ENCODE data around the gene PCDHB16. TPM values are rescaled to one million over a fixed set of nuclear protein-coding genes. Genes with fewer than 3 reads are reported as not detected.
"Not testable (repeated sequence)": the region's sequence is repeated elsewhere in the genome, so short reads cannot be mapped to it uniquely, and the experiment has no call there.

The PCDHB16 gene
- 1 to 10 TPM; 2.3 to 6.1 (median 3.6) TPM for total RNA-seq

GRCh38 chr5:141182248-141182647 lies at the start of gene PCDHB16:
TSS of gene PCDHB16 (plus strand) at chr5:141182387. CDS start at chr5:141182560, 173 bp downstream.
- no peak for ATAC-seq (ENCODE audit: low FRiP score)
- TF ChIP-seq CTCF (IDR thresholded peaks at IDR 0.05) = no peak
- no peak for DNase-seq (ENCODE audit: low spot score)

GRCh38 chr5:141135030-141135717 lies 47.0 kb upstream of the PCDHB16 start, which contains the start of gene PCDHB5:
TSS of gene PCDHB5 (plus strand) at chr5:141135206. CDS start at chr5:141135435, 229 bp downstream.
- DNase-seq (ENCODE audit: low spot score) = no peak
- no peak for TF ChIP-seq CTCF (IDR thresholded peaks at IDR 0.05)
- no peak for ATAC-seq (ENCODE audit: low FRiP score)

GRCh38 chr5:141135718-141136266 lies 46.4 kb upstream of the PCDHB16 start:
- DNase-seq (ENCODE audit: low spot score) = no peak
- no peak for TF ChIP-seq CTCF (IDR thresholded peaks at IDR 0.05)
- no peak for ATAC-seq (ENCODE audit: low FRiP score)

GRCh38 chr5:141137346-141137745 lies 44.8 kb upstream of the PCDHB16 start:
- not testable (repeated sequence) for DNase-seq (ENCODE audit: low spot score); ATAC-seq (ENCODE audit: low FRiP score)

- ATAC-seq (ENCODE audit: low FRiP score) (no peak), DNase-seq (ENCODE audit: low spot score) (no peak)
- TF ChIP-seq CTCF (IDR thresholded peaks at IDR 0.05) = no peak
These were observed 32.4 kb upstream of the PCDHB16 start, which contains the start of gene PCDHB6 for GRCh38 chr5:141149812-141150211. TSS of gene PCDHB6 (plus strand) at chr5:141150057. CDS start at chr5:141150258, 201 bp downstream.

GRCh38 chr5:141150224-141150992 lies 31.8 kb upstream of the PCDHB16 start:
- no peak for DNase-seq (ENCODE audit: low spot score)
- ATAC-seq (ENCODE audit: low FRiP score) = no peak
- no peak for TF ChIP-seq CTCF (IDR thresholded peaks at IDR 0.05)

GRCh38 chr5:141150993-141151325 lies 31.2 kb upstream of the PCDHB16 start:
- ATAC-seq (ENCODE audit: low FRiP score) = no peak
- no peak for TF ChIP-seq CTCF (IDR thresholded peaks at IDR 0.05)
- no peak for DNase-seq (ENCODE audit: low spot score)

GRCh38 chr5:141151632-141152031 lies 30.6 kb upstream of the PCDHB16 start:
- not testable (repeated sequence) for ATAC-seq (ENCODE audit: low FRiP score); DNase-seq (ENCODE audit: low spot score)

- not testable (repeated sequence) for DNase-seq (ENCODE audit: low spot score); ATAC-seq (ENCODE audit: low FRiP score)
These were observed 30.1 kb upstream of the PCDHB16 start for GRCh38 chr5:141152096-141152495.
